Smooth muscle cell (in vitro differentiated cells): ENCODE measurements around the gene ZNF324. TPM values are rescaled to one million over a fixed set of nuclear protein-coding genes. Genes with fewer than 3 reads are reported as not detected.
"Not testable (repeated sequence)": the region's sequence is repeated elsewhere in the genome, so short reads cannot be mapped to it uniquely, and the experiment has no call there.

Experiments
- DNase-seq: peaks from one replicate; lab custom pipeline; 2025; ENCODE audit not compliant: unreplicated experiment; lab: John Stamatoyannopoulos, UW
- H2AFZ ChIP-seq: fragments of 200-600 bp; sonication (generic); 2 replicates; pipeline ENCODE4 v1.6.0; 2016; ENCODE audit warnings: antibody characterized with exemption, low read depth, mild to moderate bottlenecking
- H3F3A ChIP-seq: fragments of 200-600 bp; sonication (generic); 2 replicates; pipeline ENCODE4 v1.6.0; 2017; ENCODE audit warnings: antibody characterized with exemption, low read depth
- H3K27ac ChIP-seq: fragments of 200-600 bp; sonication (generic); 2 replicates; pipeline ENCODE4 v1.5.1; 2016; ENCODE audit warnings: low read depth, mild to moderate bottlenecking
- H3K27me3 ChIP-seq: fragments of 200-600 bp; sonication (generic); 2 replicates; pipeline ENCODE4 v1.6.1; 2016; ENCODE audit warnings: low read depth, mild to moderate bottlenecking
- H3K36me3 ChIP-seq: fragments of 200-600 bp; sonication (generic); 2 replicates; pipeline ENCODE4 v1.5.1; 2016; ENCODE audit warnings: low read depth
- H3K4me1 ChIP-seq: fragments of 200-600 bp; sonication (generic); 2 replicates; pipeline ENCODE4 v1.5.1; 2016; ENCODE audit warnings: low read depth
- H3K4me2 ChIP-seq: fragments of 200-600 bp; sonication (generic); 2 replicates; pipeline ENCODE4 v1.6.0; 2016; ENCODE audit warnings: mild to moderate bottlenecking
- H3K4me3 ChIP-seq: fragments of 200-600 bp; sonication (generic); 2 replicates; pipeline ENCODE4 v1.5.1; 2016; ENCODE audit warnings: mild to moderate bottlenecking
- H3K79me2 ChIP-seq: fragments of 200-600 bp; sonication (generic); 2 replicates; pipeline ENCODE4 v1.6.0; 2016; ENCODE audit warnings: low read depth, mild to moderate bottlenecking
- H3K9ac ChIP-seq: fragments of 200-600 bp; sonication (generic); 2 replicates; pipeline ENCODE4 v1.6.0; 2016; ENCODE audit warnings: low read depth
- H3K9me3 ChIP-seq: fragments of 200-600 bp; sonication (generic); replicated peaks from 2 replicates; pipeline ENCODE4 v1.5.1; 2016; ENCODE audit warnings: low read depth
- H4K20me1 ChIP-seq: fragments of 200-600 bp; sonication (generic); 2 replicates; pipeline ENCODE4 v1.6.0; 2016; ENCODE audit warnings: low read depth
- CTCF ChIP-seq: fragments of 200-600 bp; sonication (generic); IDR thresholded peaks from 2 replicates; pipeline ENCODE4 v1.5.1; 2017; ENCODE audit warnings: borderline replicate concordance, mild to moderate bottlenecking, antibody characterized with exemption; ENCODE audit not compliant: insufficient read depth, poor library complexity, severe bottlenecking
- WGBS: methylation state at CpG from one replicate; pipeline ENCODE4 v1.1.7; 2016; ENCODE audit warnings: low lambda C conversion rate; 5-methylcytosine and 5-hydroxymethylcytosine counted together
- polyA plus RNA-seq: library from polyadenylated mRNA; unstranded; fragments of >200 nt; fragmentation: Nextera tagmentation; extraction: Ambion mirVana; gene quantifications from 2 replicates; pipeline ENCODE4 v1.2.1, GENCODE V29; 2016
- total RNA-seq: library from RNA; depleted of rRNA; stranded (reverse); fragments of >200 nt; gene quantifications from 2 replicates; pipeline ENCODE4 v1.2.3, GENCODE V29; 2014

The ZNF324 gene
- total and polyA plus RNA-seq, 2 experiments from 2014 or later = 8.8 to 10.2 TPM

- Histone ChIP-seq H3K4me1 (no peaks in the 10 kb centered on the region), H3K4me3 (no peak overlapping the region), H3F3A (no peaks in the 10 kb centered on the region), H3K27ac (no peak overlapping the region), H3K4me2 (no peak overlapping the region), H3K9me3 (peaks cover 22% of the 10 kb centered on the region), H4K20me1 (no peaks in the 10 kb centered on the region), H2AFZ (no peak overlapping the region), H3K79me2 (no peaks in the 10 kb centered on the region), H3K9ac (no peak overlapping the region), H3K27me3 (no peaks in the 10 kb centered on the region), H3K36me3 (peaks cover 18% of the 10 kb centered on the region)
- no peak for TF ChIP-seq CTCF
- no peak for DNase-seq
- 95% methylated on average over 2 of the region's 2 CpGs for whole genome bisulfite sequencing
These were observed 32.7 kb upstream of the ZNF324 start for GRCh38 chr19:58434217-58434616.

- no peaks in the 10 kb centered on the region for H3F3A ChIP-seq
- peak within 1 kb of the TSS; percentile 47 for H3K4me3 ChIP-seq
- peak; percentile 14 for DNase-seq
- peak within 1 kb of the TSS; percentile 81 for H3K4me2 ChIP-seq
- H2AFZ ChIP-seq = no peak within 1 kb of the TSS
- TF ChIP-seq CTCF = no peak
- WGBS = 36% methylated on average over 50 of the region's 59 CpGs
- H3K79me2 ChIP-seq = no peaks in the 10 kb centered on the region
- peak within 1 kb of the TSS; percentile 49 for H3K9ac ChIP-seq
- no peaks in the 10 kb centered on the region for H3K27me3 ChIP-seq
- H4K20me1 ChIP-seq = no peaks in the 10 kb centered on the region
- peaks cover 5% of the 10 kb centered on the region for H3K36me3 ChIP-seq
- H3K27ac ChIP-seq = peak within 1 kb of the TSS; percentile 47
- no peaks in the 10 kb centered on the region for H3K4me1 ChIP-seq
- H3K9me3 ChIP-seq = peaks cover 2% of the 10 kb centered on the region
These were observed 27.0 kb upstream of the ZNF324 start, which contains the start of gene ZNF132 for GRCh38 chr19:58439576-58440554. ZNF132 (minus strand) TSS chr19:58440153; CDS start chr19:58439821, 332 bp downstream.

GRCh38 chr19:58440556-58440955 is 26.3 kb upstream of the ZNF324 start:
- H3K9me3 ChIP-seq = no peaks in the 10 kb centered on the region
- H3K9ac ChIP-seq = no peak overlapping the region
- H3K4me3 ChIP-seq = peak overlapping the region; percentile 47
- WGBS = 85% methylated on average over 21 of the region's 31 CpGs
- no peaks in the 10 kb centered on the region for H4K20me1 ChIP-seq
- H3F3A ChIP-seq = no peaks in the 10 kb centered on the region
- TF ChIP-seq CTCF = no peak
- H3K4me2 ChIP-seq = peak overlapping the region; percentile 81
- H3K79me2 ChIP-seq = no peaks in the 10 kb centered on the region
- H3K27me3 ChIP-seq = no peaks in the 10 kb centered on the region
- no peak overlapping the region for H3K27ac ChIP-seq
- H2AFZ ChIP-seq = no peak overlapping the region
- no peaks in the 10 kb centered on the region for H3K36me3 ChIP-seq
- no peak for DNase-seq
- H3K4me1 ChIP-seq = no peaks in the 10 kb centered on the region

GRCh38 chr19:58442986-58443385 is 23.9 kb upstream of the ZNF324 start:
- H4K20me1 ChIP-seq, H3K36me3 ChIP-seq, H3K9me3 ChIP-seq, H3F3A ChIP-seq, H3K4me2 ChIP-seq, H3K27ac ChIP-seq, H3K9ac ChIP-seq, H3K27me3 ChIP-seq, DNase-seq, H3K79me2 ChIP-seq, H3K4me3 ChIP-seq, H2AFZ ChIP-seq, H3K4me1 ChIP-seq: not testable (repeated sequence)
- WGBS = 90% methylated on average over 7 of the region's 7 CpGs

GRCh38 chr19:58448860-58449259 is 18.0 kb upstream of the ZNF324 start:
- not testable (repeated sequence) for H3K79me2 ChIP-seq, H2AFZ ChIP-seq, H3K4me1 ChIP-seq, H3K4me2 ChIP-seq, H3K9me3 ChIP-seq, H3K36me3 ChIP-seq, H3K27ac ChIP-seq, H3K27me3 ChIP-seq, H3K9ac ChIP-seq, H3F3A ChIP-seq, DNase-seq, H4K20me1 ChIP-seq, H3K4me3 ChIP-seq
- WGBS = 87% methylated on average over 3 of the region's 3 CpGs

GRCh38 chr19:58449980-58450379 is 16.9 kb upstream of the ZNF324 start:
- not testable (repeated sequence) for H3K79me2 ChIP-seq, H3K4me2 ChIP-seq, H3K27me3 ChIP-seq, H3K9me3 ChIP-seq, H3K27ac ChIP-seq, H3K9ac ChIP-seq, H3K36me3 ChIP-seq, H4K20me1 ChIP-seq, H3K4me1 ChIP-seq, DNase-seq, H2AFZ ChIP-seq, H3K4me3 ChIP-seq, H3F3A ChIP-seq
- WGBS = 68% methylated on average over 5 of the region's 5 CpGs
